GM13977 (cell line): ENCODE measurements around the gene PDE4D.

Source experiments
- DNase-seq: peaks from one replicate; pipeline ENCODE4 v3.0.0; 2012; ENCODE audit warnings: low spot score
- in situ Hi-C: fragments of 300-500 bp; cut with MboI; formaldehyde crosslinking; loops from one replicate; pipeline ENCODE4 v1.12.0; 2022; ENCODE audit warnings: low sequenced_read_pairs, low pct_unique_long_range_greater_than_20kb, mixed read lengths, inconsistent platforms; ENCODE audit not compliant: unreplicated experiment
- TF ChIP-seq, protein P1 (sequence below): IDR thresholded peaks from 2 replicates; pipeline ENCODE4 v1.5.1; 2012; ENCODE audit warnings: mild to moderate bottlenecking, control low read depth; ENCODE audit not compliant: insufficient read depth; ENCODE audit errors: extremely low read depth, missing control alignments

The PDE4D gene

DNA sequence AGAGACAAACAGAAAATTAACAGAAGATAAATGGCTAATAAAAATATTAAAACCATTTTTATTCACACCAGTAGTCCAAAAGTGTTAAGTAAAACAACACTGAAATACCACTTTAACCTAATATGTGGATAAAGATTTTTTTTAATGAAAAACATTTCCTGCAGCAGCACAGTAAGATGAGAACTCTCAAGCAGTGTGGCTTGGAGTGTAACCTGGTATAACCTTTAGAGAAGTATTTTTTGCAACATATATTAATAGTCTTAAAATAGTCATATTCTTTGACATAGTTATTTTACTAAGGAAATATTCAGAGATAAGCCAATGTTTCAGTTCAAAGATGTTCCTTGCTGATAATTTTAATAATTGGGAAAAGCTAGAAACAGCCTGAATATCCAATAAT, 644.4 kb downstream of the PDE4D start:
- no peak for DNase-seq
- TF ChIP-seq, protein P1, sequence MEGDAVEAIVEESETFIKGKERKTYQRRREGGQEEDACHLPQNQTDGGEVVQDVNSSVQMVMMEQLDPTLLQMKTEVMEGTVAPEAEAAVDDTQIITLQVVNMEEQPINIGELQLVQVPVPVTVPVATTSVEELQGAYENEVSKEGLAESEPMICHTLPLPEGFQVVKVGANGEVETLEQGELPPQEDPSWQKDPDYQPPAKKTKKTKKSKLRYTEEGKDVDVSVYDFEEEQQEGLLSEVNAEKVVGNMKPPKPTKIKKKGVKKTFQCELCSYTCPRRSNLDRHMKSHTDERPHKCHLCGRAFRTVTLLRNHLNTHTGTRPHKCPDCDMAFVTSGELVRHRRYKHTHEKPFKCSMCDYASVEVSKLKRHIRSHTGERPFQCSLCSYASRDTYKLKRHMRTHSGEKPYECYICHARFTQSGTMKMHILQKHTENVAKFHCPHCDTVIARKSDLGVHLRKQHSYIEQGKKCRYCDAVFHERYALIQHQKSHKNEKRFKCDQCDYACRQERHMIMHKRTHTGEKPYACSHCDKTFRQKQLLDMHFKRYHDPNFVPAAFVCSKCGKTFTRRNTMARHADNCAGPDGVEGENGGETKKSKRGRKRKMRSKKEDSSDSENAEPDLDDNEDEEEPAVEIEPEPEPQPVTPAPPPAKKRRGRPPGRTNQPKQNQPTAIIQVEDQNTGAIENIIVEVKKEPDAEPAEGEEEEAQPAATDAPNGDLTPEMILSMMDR: no peak
- in situ Hi-C loops: no loop called here

DNA sequence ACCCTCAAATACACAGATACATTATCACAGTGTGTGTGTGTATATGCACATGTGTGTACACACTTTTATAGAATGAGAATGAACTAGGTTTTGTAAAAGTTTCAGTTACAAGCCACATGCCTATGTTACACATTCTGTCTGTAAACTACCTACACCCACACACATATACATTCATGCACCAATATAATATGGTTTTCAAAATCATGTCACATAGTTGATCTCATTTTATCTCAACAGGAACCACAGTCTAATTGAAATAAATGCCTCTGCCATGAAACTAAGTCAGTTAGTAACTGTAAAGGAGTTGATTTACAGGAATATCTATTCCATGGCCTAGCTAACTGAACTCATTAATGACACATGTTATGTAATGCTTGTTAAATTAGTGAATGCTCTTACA, 646.6 kb downstream of the PDE4D start:
- in situ Hi-C loops: no loop called here
- TF ChIP-seq, protein P1: no peak
- no peak for DNase-seq

DNA sequence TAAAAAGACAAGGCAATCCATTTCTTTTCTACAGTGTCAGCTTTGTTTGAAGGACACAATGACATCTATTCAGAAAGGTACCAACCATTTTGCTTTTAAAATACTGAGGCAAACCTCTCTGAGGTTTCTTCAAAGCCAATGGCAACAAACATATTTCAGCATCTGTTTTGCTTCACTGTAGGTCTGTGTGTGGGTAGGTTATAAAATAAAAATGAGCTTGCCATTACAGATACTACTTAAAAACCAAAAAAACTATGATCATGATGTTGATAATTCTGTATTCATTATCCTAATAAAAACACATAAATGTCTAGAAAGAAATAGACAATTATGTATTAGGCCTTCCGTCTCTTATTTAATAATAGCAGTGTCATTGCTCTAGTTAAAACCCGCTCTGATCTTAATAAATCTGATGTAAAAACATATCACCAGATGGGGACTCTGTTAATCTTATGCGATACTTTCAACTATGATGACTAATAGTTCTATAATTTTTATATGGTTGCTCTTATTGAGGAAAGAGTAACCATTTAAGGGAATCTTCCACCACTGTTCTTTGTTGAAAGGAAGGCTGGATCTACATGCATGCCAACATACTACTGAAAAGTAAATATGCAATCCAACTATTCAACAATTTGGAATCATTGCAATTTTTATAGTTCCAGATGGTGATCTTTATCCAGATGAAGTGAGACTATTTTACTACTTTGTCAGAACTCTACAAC, 647.2 kb downstream of the PDE4D start:
- no peak for DNase-seq
- TF ChIP-seq, protein P1: no peak
- in situ Hi-C loops: no loop called here

DNA sequence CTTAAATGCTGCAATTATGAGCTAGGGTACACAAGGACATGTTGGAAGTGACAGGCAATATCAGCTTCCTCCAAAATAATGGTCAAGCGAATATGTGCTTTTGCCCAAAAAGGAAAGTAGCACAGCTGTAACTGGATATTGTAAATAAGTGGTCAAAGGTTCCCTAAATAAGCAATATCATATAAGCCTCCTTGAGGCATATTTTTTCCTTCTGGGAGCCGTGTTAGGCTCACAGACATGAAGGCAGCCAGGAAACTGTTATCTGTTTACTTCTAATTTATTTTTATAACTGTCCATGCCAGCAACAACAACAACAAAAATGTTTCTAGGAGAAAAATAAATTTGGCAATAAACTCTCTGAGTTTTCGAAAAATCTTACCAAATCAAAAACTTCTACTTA, 648.3 kb downstream of the PDE4D start:
- no peak for DNase-seq
- TF ChIP-seq, protein P1: no peak
- in situ Hi-C loops: no loop called here

DNA sequence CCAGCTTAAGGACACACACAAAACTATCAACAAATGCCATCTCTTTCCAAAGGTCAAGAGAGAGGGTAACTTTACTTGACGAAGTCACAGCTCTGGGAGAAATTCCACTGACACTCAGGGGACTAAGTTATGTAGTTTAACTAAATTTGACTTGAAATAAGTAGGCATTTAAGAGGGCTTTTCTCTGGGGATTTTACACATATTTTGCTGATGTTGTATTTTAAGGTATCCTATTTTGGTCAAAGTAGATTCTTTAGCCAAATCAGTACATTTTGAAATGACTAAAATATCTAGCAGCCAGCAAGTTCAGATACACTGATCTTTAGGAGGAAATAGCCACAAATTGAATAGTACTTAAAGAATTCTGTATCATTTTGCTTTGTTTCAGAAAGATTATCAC, 652.0 kb downstream of the PDE4D start:
- no peak for DNase-seq
- TF ChIP-seq, protein P1: no peak
- in situ Hi-C loops: no loop called here

DNA sequence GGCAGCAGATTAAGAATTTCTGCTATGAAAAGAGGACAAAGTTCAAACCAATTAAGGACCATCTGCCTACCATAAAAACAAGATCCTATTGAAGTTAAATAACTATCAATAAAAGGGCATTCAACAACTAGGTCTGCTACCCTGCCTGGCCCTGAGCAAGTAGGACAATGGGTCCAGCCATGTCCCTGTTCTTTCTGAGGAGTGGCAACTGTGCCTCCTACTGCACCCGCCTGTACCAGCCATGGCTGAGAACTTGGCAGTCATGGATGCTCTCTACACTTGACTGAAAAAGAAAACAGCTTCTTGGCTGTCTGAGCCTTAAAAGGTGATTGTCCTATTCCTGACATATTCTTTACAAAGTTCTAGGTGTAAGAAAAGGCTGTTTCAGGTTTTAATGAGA, 652.4 kb downstream of the PDE4D start:
- DNase-seq: no peak
- in situ Hi-C loops: no loop called here
- TF ChIP-seq, protein P1: no peak
